ENCODE data around the gene LRRC63. TPM values are rescaled to one million over a fixed set of nuclear protein-coding genes. Genes with fewer than 3 reads are reported as not detected.

LRRC63 gene
- total and polyA plus RNA-seq, 9 of the 15 experiments (the other 6 are each of a cell fraction or from before 2014, with no cell fraction given): 0.07 to 0.41 (median 0.24) TPM; not detected in 1

GRCh38 chr13:46183018-46183946, 28.4 kb upstream of the LRRC63 start (continued):
- TF ChIP-seq MGA (IDR thresholded peaks at IDR 0.05): peak; percentile 43; the same call in 1 of the 2 replicates
- TF ChIP-seq RBM14 (IDR thresholded peaks at IDR 0.05; ENCODE audit: borderline replicate concordance, insufficient read depth, low read depth, low read length): no peak
- peak; percentile 45 for TF ChIP-seq EGR1 (conservative IDR thresholded peaks at IDR 0.05)
- no peak for TF ChIP-seq ZNF668 (CRISPR knock-in tag; IDR thresholded peaks at IDR 0.05)
- TF ChIP-seq TFAP4 (CRISPR knock-in tag; IDR thresholded peaks at IDR 0.05; ENCODE audit: borderline replicate concordance): no peak
- no peak for TF ChIP-seq STAT6 (CRISPR knock-in tag; IDR thresholded peaks at IDR 0.05)
- TF ChIP-seq ZNF511 (CRISPR knock-in tag; IDR thresholded peaks at IDR 0.05): no peak
- no peak for TF ChIP-seq ZZZ3 (IDR thresholded peaks at IDR 0.05)
- TF ChIP-seq GATA2 (CRISPR knock-in tag; IDR thresholded peaks at IDR 0.05): no peak

Data from K562 (cell line).